HL-60 (cell line): ENCODE data around the gene EDA.

Experiments used
- CTCF ChIP-seq: IDR thresholded peaks from one replicate; pipeline ENCODE4 v1.5.1; 2011; ENCODE audit warnings: low read length, control low read depth, inconsistent platforms; ENCODE audit not compliant: insufficient read depth
- GABPA ChIP-seq: IDR thresholded peaks from 2 replicates; pipeline ENCODE4 v1.6.1; 2012; ENCODE audit warnings: low read depth
- POLR2AphosphoS5 ChIP-seq: IDR thresholded peaks from 2 replicates; pipeline ENCODE4 v1.6.1; 2012; ENCODE audit warnings: low read depth
- SPI1 ChIP-seq: IDR thresholded peaks from 2 replicates; pipeline ENCODE4 v1.6.1; 2012; ENCODE audit warnings: low read depth, mild to moderate bottlenecking, borderline replicate concordance

DNA sequence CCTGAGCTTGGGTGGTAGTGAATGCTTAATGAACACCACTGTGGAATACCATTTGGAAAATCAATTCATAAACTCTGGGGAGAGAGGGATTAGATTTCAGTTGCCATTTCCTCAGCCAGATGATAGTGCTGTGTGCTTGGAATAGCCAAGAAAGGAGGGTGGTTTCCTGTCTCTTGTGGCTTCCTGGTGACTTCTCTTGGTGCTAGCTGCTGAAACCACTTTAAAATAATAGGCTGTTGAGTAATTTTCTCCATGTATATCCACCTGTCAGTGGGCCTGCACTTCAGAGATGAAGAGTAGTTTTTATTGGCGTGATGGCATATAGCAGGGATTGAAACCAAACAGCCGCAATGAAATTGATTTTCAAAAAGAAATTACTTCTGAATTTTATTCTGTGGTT, 11.8 kb downstream of the EDA start:
- TF ChIP-seq CTCF (no peak), POLR2AphosphoS5 (no peak), SPI1 (no peak), GABPA (no peak)
